Breast epithelium (tissue), 4 donors: ENCODE data around the gene RALGPS1. TPM values are rescaled to one million over a fixed set of nuclear protein-coding genes. Genes with fewer than 3 reads are reported as not detected.
A peak's percentile ranks its signal among the peaks of the same experiment; 100 is the strongest.

ENCODE experiments used
- DNase-seq, 2 donors: peaks; one replicate each; pipeline ENCODE4 v3.0.0-alpha.2; 2019; ENCODE audit warnings: low spot score in 2 of 2
- H3K27ac ChIP-seq, 2 donors: fragments of 200-600 bp; sonication (generic) in 1 of 2; one replicate each; pipeline ENCODE4 v1.5.1; 2016 to 2019; ENCODE audit warnings: mild to moderate bottlenecking in 1 of 2
- H3K27me3 ChIP-seq, 2 donors: fragments of 200-600 bp; sonication (generic) in 1 of 2; one replicate each; pipeline versions ENCODE4 v1.5.1 to v1.6.0; 2017 to 2019; ENCODE audit warnings: control low read depth in 1 of 2, mild to moderate bottlenecking in 1 of 2
- H3K36me3 ChIP-seq: fragments of 200-600 bp; one replicate; pipeline ENCODE4 v1.5.1; 2019
- H3K4me1 ChIP-seq, 2 donors: fragments of 200-600 bp; sonication (generic); one replicate each; pipeline ENCODE4 v1.5.1; 2016 to 2019; ENCODE audit warnings: control low read depth in 1 of 2
- H3K4me3 ChIP-seq, 3 donors: fragments of 200-600 bp; sonication (generic); 1 replicate in 2 of 3; 2 replicates in 1 of 3; pipeline ENCODE4 v1.5.1; 2016 to 2019; ENCODE audit warnings: mild to moderate bottlenecking in 3 of 3, moderate library complexity in 2 of 3
- H3K9me3 ChIP-seq, 2 donors: fragments of 200-600 bp; sonication (generic) in 1 of 2; one replicate each; pipeline ENCODE4 v1.5.1; 2016 to 2019; ENCODE audit warnings: control low read depth in 1 of 2
- CTCF ChIP-seq, 3 donors: fragments of 450-650 bp; IDR thresholded peaks; one replicate each; pipeline ENCODE4 v1.5.1; 2016 to 2017; ENCODE audit warnings: antibody characterized with exemption in 3 of 3, mild to moderate bottlenecking in 3 of 3, moderate library complexity in 3 of 3
- POLR2A ChIP-seq: fragments of 450-650 bp; IDR thresholded peaks from one replicate; pipeline ENCODE4 v1.6.1; 2016; ENCODE audit warnings: antibody characterized with exemption, mild to moderate bottlenecking, moderate library complexity
- POLR2AphosphoS5 ChIP-seq, 3 donors: sonication (generic); formaldehyde crosslinking; IDR thresholded peaks; one replicate each; pipeline ENCODE4 v1.6.1; 2017; ENCODE audit warnings: antibody characterized with exemption in 3 of 3
- intact Hi-C: fragments of 100-400 bp; cut with DNase I; formaldehyde crosslinking; loops from one replicate; pipeline ENCODE4 v1.15.1; 2023; ENCODE audit warnings: low total_unique reads
- total RNA-seq, 3 donors: library from RNA; depleted of rRNA; stranded (reverse); fragments of >200 nt; gene quantifications; one replicate each; pipeline ENCODE4 v1.1.0, GENCODE V29; 2016

RALGPS1 gene
- total RNA-seq, 3 donors from 2014 or later: 5.8 to 30.7 (median 15.1) TPM

GRCh38 chr9:126980231-126980630, 65.6 kb downstream of the RALGPS1 start:
- Histone ChIP-seq H3K27ac (peak overlapping the region; percentile 60 to 73), H3K9me3 (no peaks in the 10 kb centered on the region), H3K4me3 (no peak overlapping the region), H3K27me3 (no peaks in the 10 kb centered on the region), H3K36me3 (no peaks in the 10 kb centered on the region), H3K4me1 (no peaks in the 10 kb centered on the region)
- intact Hi-C loops: no loop called here
- no peak for TF ChIP-seq CTCF (IDR thresholded peaks at IDR 0.05)
- no peak for TF ChIP-seq POLR2AphosphoS5 (IDR thresholded peaks at IDR 0.05)
- TF ChIP-seq POLR2A: no peak
- DNase-seq: no peak

GRCh38 chr9:126981218-126981617, 66.6 kb downstream of the RALGPS1 start:
- no peak for DNase-seq
- intact Hi-C loops: no loop called here

GRCh38 chr9:126982215-126983002, 67.8 kb downstream of the RALGPS1 start:
- no peak overlapping the region for H3K4me3 ChIP-seq
- H3K4me1 ChIP-seq: no peaks in the 10 kb centered on the region
- TF ChIP-seq CTCF (IDR thresholded peaks at IDR 0.05): no peak
- TF ChIP-seq POLR2A: no peak
- no peak for TF ChIP-seq POLR2AphosphoS5 (IDR thresholded peaks at IDR 0.05)
- peak overlapping the region in 1 of 2 donors; percentile 60 for H3K27ac ChIP-seq
- no peaks in the 10 kb centered on the region for H3K9me3 ChIP-seq
- H3K36me3 ChIP-seq: no peaks in the 10 kb centered on the region
- no peak for DNase-seq
- no peaks in the 10 kb centered on the region for H3K27me3 ChIP-seq
- intact Hi-C loops: no loop called here

More at GRCh38 chr9:126981218-126981617, 66.6 kb downstream of the RALGPS1 start:
- TF ChIP-seq POLR2AphosphoS5 (IDR thresholded peaks at IDR 0.05) (no peak), CTCF (IDR thresholded peaks at IDR 0.05) (no peak), POLR2A (no peak)
- no peaks in the 10 kb centered on the region for H3K36me3 ChIP-seq
- H3K9me3 ChIP-seq: no peaks in the 10 kb centered on the region
- peak overlapping the region; percentile 45 to 60 for H3K27ac ChIP-seq
- no peaks in the 10 kb centered on the region for H3K27me3 ChIP-seq
- no peak overlapping the region for H3K4me3 ChIP-seq
- no peaks in the 10 kb centered on the region for H3K4me1 ChIP-seq

- intact Hi-C loops: no loop called here
- DNase-seq: no peak
Measured at GRCh38 chr9:126983767-126984166, 69.2 kb downstream of the RALGPS1 start.

More at GRCh38 chr9:126983767-126984166, 69.2 kb downstream of the RALGPS1 start:
- Histone ChIP-seq H3K27me3 (no peaks in the 10 kb centered on the region), H3K27ac (no peak overlapping the region), H3K4me3 (no peak overlapping the region), H3K9me3 (no peaks in the 10 kb centered on the region), H3K36me3 (no peaks in the 10 kb centered on the region), H3K4me1 (no peaks in the 10 kb centered on the region)
- no peak for TF ChIP-seq POLR2AphosphoS5 (IDR thresholded peaks at IDR 0.05)
- TF ChIP-seq CTCF (IDR thresholded peaks at IDR 0.05): no peak
- no peak for TF ChIP-seq POLR2A
